OCI-LY3 (cell line): ENCODE measurements around the gene IFNGR1.

Source experiments
- CTCF ChIP-seq: fragments of 200-600, 300-600 bp; sonication (generic); IDR thresholded peaks from 2 replicates; pipeline ENCODE4 v1.5.1; 2014; ENCODE audit warnings: antibody characterized with exemption, low read length, low read depth
- EZH2phosphoT487 ChIP-seq: fragments of 200-600 bp; shearing (Covaris generic); IDR thresholded peaks from 2 replicates; pipeline ENCODE4 v1.6.1; 2018; ENCODE audit warnings: antibody characterized with exemption, mixed run types, low read depth

DNA sequence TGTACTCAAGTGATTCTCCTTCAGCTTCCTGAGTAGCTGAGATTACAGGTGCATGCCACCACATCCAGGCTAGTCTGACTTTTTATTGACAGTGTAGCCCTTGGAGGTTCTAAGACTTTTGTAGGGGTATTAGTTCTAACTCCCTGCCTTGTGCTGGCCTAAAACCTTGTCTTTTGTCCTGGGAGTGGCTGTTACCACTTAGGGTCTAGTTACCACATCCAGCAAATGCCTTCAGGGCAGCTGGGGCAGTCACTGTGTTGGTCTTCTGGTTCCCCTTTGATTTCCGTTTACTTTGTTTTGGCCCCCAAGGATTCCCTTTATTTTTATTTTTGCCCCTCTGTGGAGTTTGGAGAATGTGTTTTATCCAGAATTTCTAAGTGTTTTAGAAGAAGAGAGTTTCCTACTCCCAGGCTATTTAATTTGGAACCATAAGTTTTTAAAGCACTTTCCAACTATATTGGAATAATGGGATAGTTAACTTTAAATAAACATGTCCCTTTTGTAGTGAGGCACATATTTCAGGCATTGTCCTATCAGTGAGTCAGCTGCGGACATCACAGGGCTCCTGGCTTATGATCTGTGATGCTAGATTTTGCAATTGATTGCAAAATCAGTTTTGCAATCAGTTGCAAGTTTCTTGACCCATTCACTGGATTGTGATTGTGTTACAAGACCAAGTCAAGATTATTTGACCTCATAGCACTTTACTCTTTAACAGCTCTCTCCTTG is 70.7 kb downstream of the IFNGR1 start:
- TF ChIP-seq CTCF (no peak), EZH2phosphoT487 (no peak)
